Rectal smooth muscle tissue (tissue), 1 donor: ENCODE measurements around the gene WDR48.
"Not testable (repeated sequence)": the region's sequence is repeated elsewhere in the genome, so short reads cannot be mapped to it uniquely, and the experiment has no call there.

Source experiments
- H3K27ac ChIP-seq: one replicate; pipeline ENCODE4 v1.7.0; 2013; ENCODE audit warnings: low read depth, low read length, inconsistent platforms
- H3K27me3 ChIP-seq: one replicate; pipeline ENCODE4 v1.7.0; 2013; ENCODE audit warnings: low read length; ENCODE audit not compliant: control insufficient read depth, insufficient read depth
- H3K36me3 ChIP-seq: one replicate; pipeline ENCODE4 v1.7.0; 2013; ENCODE audit warnings: low read length; ENCODE audit not compliant: control insufficient read depth, insufficient read depth
- H3K4me1 ChIP-seq: one replicate; pipeline ENCODE4 v1.7.0; 2013; ENCODE audit warnings: low read length; ENCODE audit not compliant: control insufficient read depth, insufficient read depth
- H3K4me3 ChIP-seq: one replicate; pipeline ENCODE4 v1.7.0; 2013; ENCODE audit warnings: low read length
- H3K9ac ChIP-seq: one replicate; pipeline ENCODE4 v1.7.0; 2013; ENCODE audit warnings: low read length

WDR48 gene

GRCh38 chr3:39025222-39025970 is 26.4 kb upstream of the WDR48 start:
- Histone ChIP-seq H3K4me1 (no peaks in the 10 kb centered on the region), H3K9ac (no peak overlapping the region), H3K4me3 (no peak overlapping the region), H3K27ac (no peak overlapping the region), H3K27me3 (no peaks in the 10 kb centered on the region), H3K36me3 (no peaks in the 10 kb centered on the region)

- Histone ChIP-seq H3K4me1 (no peaks in the 10 kb centered on the region), H3K27me3 (no peaks in the 10 kb centered on the region), H3K36me3 (no peaks in the 10 kb centered on the region), H3K4me3 (no peak overlapping the region), H3K27ac (no peak overlapping the region), H3K9ac (no peak overlapping the region)
Measured at GRCh38 chr3:39028546-39028945, 23.3 kb upstream of the WDR48 start.

- H3K4me1 ChIP-seq = no peaks in the 10 kb centered on the region
- no peak overlapping the region for H3K9ac ChIP-seq
- H3K27ac ChIP-seq = no peak overlapping the region
- H3K36me3 ChIP-seq = no peaks in the 10 kb centered on the region
- H3K4me3 ChIP-seq = no peak overlapping the region
- H3K27me3 ChIP-seq = no peaks in the 10 kb centered on the region
Measured at GRCh38 chr3:39029556-39029955, 22.3 kb upstream of the WDR48 start.

GRCh38 chr3:39038165-39038564 is 13.7 kb upstream of the WDR48 start:
- Histone ChIP-seq H3K27me3 (no peaks in the 10 kb centered on the region), H3K4me3 (no peak overlapping the region), H3K27ac (no peak overlapping the region), H3K9ac (no peak overlapping the region), H3K36me3 (no peaks in the 10 kb centered on the region), H3K4me1 (no peaks in the 10 kb centered on the region)

- Histone ChIP-seq H3K36me3 (no peaks in the 10 kb centered on the region), H3K27ac (no peak overlapping the region), H3K27me3 (no peaks in the 10 kb centered on the region), H3K9ac (no peak overlapping the region), H3K4me3 (no peak overlapping the region), H3K4me1 (peaks cover 2% of the 10 kb centered on the region)
Measured at GRCh38 chr3:39050029-39050428, 1.8 kb upstream of the WDR48 start.

GRCh38 chr3:39052583-39052982 is 767 bp downstream of the WDR48 start:
- Histone ChIP-seq H3K27me3 (no peaks in the 10 kb centered on the region), H3K27ac (no peak overlapping the region), H3K4me3 (peak overlapping the region; percentile 94), H3K9ac (peak overlapping the region; percentile 32), H3K4me1 (peaks cover 2% of the 10 kb centered on the region), H3K36me3 (no peaks in the 10 kb centered on the region)

GRCh38 chr3:39053696-39054095 is 1.9 kb downstream of the WDR48 start:
- Histone ChIP-seq H3K9ac (no peak overlapping the region), H3K27me3 (no peaks in the 10 kb centered on the region), H3K4me1 (peaks cover 2% of the 10 kb centered on the region), H3K36me3 (no peaks in the 10 kb centered on the region), H3K27ac (no peak overlapping the region), H3K4me3 (no peak overlapping the region)

- Histone ChIP-seq H3K36me3 (no peaks in the 10 kb centered on the region), H3K27ac (no peak overlapping the region), H3K4me1 (peaks cover 2% of the 10 kb centered on the region), H3K9ac (no peak overlapping the region), H3K4me3 (no peak overlapping the region), H3K27me3 (no peaks in the 10 kb centered on the region)
Measured at GRCh38 chr3:39056151-39056550, 4.3 kb downstream of the WDR48 start.

- H3K36me3 ChIP-seq, H3K4me1 ChIP-seq, H3K9ac ChIP-seq, H3K4me3 ChIP-seq, H3K27ac ChIP-seq, H3K27me3 ChIP-seq: not testable (repeated sequence)
Measured at GRCh38 chr3:39061228-39061627, 9.4 kb downstream of the WDR48 start.

GRCh38 chr3:39062180-39062579 is 10.4 kb downstream of the WDR48 start:
- Histone ChIP-seq H3K4me1 (peaks cover 2% of the 10 kb centered on the region), H3K27ac (no peak overlapping the region)

GRCh38 chr3:39063143-39063542 is 11.3 kb downstream of the WDR48 start:
- Histone ChIP-seq H3K27ac (no peak overlapping the region), H3K4me1 (peaks cover 2% of the 10 kb centered on the region), H3K27me3 (no peaks in the 10 kb centered on the region), H3K36me3 (no peaks in the 10 kb centered on the region), H3K9ac (no peak overlapping the region), H3K4me3 (no peak overlapping the region)

More at GRCh38 chr3:39062180-39062579, 10.4 kb downstream of the WDR48 start:
- H3K4me3 ChIP-seq = no peak overlapping the region
- H3K27me3 ChIP-seq = no peaks in the 10 kb centered on the region
- no peaks in the 10 kb centered on the region for H3K36me3 ChIP-seq
- no peak overlapping the region for H3K9ac ChIP-seq

GRCh38 chr3:39064646-39065045 is 12.8 kb downstream of the WDR48 start:
- H3K9ac ChIP-seq = no peak overlapping the region
- H3K36me3 ChIP-seq = no peaks in the 10 kb centered on the region
- no peak overlapping the region for H3K4me3 ChIP-seq
- H3K4me1 ChIP-seq = peaks cover 2% of the 10 kb centered on the region
- no peak overlapping the region for H3K27ac ChIP-seq
- no peaks in the 10 kb centered on the region for H3K27me3 ChIP-seq

GRCh38 chr3:39065197-39065596 is 13.4 kb downstream of the WDR48 start:
- Histone ChIP-seq H3K27me3 (no peaks in the 10 kb centered on the region), H3K36me3 (no peaks in the 10 kb centered on the region), H3K27ac (no peak overlapping the region), H3K9ac (no peak overlapping the region), H3K4me1 (peaks cover 2% of the 10 kb centered on the region), H3K4me3 (no peak overlapping the region)
